ENCODE data around the gene CHMP4A.
"Not testable (repeated sequence)": the region's sequence is repeated elsewhere in the genome, so short reads cannot be mapped to it uniquely, and the experiment has no call there.

CHMP4A gene

DNA sequence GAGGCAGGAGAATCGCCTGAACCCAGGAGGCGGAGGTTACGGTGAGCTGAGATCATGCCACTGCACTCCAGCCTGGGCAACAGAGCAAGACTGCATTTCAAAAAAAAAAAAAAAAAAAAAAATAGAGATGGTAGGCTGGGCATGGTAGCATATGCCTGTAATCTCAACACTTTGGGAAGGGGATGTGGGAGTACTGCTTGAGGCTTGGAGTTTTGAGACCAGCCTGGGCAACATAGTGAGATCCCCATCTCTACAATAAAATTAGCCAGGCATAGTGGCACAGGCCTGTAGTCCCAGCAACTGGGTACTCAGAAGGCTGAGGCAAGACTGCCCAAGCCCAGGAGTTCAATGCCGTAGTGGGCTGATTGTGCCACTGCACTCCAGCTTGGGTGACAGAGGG lies 9.7 kb upstream of the CHMP4A start:
- not testable (repeated sequence) for DNase-seq

DNA sequence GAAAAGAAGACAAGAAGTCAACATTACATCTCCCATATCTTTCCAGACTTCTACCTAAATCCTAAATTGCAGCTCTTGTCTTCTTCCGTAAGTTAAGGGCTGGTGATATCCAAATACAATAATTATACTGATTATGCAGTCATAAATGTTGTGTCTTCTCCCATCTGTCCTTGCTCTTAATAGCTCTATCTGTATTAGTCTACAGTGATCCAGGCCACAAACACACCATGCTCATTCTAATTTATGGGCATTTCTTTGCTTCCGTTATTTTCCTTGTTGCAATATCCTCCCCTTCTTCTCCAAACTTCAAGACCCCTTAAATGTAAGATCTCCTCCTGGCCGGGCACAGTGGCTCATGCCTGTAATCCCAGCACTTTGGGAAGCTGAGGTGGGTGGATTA lies 6.2 kb upstream of the CHMP4A start:
- no peak for DNase-seq

- DNase-seq: no peak
Measured at GRCh38 chr14:24219080-24219479, 5.8 kb upstream of the CHMP4A start.

DNA sequence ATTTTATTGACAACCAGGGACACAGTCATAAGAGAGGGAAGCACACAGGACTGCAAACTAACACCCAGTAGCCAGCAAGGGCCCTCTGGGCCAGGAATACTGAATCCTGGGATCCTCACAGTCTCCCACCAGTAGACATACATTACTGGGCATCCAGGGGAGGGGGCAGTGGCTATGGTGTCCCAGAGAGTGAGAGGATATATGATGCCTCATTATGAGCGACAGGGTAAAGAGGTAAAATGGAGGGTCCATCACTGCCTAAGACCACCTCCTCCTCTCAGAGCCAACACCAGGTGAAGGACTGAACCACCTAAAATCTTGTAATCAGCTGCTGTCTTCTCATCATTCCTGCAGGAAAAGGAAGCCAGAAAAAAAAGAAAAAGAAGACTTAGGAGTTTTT lies 3.6 kb upstream of the CHMP4A start:
- not testable (repeated sequence) for DNase-seq

GRCh38 chr14:24216345-24216699 lies 3.0 kb upstream of the CHMP4A start:
- no peak for DNase-seq

- peak; percentile 39 for DNase-seq
Measured at GRCh38 chr14:24215495-24216344, 2.4 kb upstream of the CHMP4A start, which contains the start of gene MDP1. TSS of gene MDP1 (minus strand) at chr14:24216066. CDS start at chr14:24215955, 111 bp downstream.

DNA sequence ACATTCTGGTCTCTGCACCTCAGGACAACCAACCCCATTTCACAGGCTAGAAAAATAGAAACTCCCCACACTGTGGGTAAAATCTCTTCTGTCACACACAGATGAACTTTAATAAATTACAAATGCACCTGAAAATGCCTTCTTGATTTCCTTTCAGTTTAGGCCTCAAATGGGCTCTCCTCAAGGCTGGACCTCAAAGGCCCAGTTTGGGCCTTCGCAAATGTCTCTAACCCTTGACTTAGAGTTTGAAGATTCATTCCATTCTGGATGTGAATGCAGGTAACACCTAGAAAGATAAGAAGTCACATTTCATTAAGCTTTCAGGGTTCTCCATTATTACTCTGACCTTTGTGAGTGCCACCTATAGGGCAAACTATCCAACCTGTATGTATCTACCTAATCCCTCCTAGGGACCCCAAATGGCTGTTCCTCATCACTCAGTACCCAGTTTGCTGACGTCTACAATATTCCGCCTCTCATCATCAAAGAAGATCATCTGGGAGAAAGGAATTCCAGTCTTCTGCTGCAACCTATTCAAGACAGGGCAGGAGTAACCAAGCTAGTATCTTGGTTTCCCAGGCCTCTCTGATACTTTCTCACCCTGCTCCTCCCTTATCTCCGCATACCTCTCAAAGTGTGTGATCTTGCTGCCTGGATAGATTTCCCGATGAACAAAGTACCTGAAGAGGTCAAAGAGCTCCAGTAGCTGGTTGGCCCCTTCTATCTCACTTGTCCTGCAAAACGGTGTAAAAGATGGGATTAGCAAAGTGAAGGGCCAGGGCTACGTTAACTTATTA lies 776 bp upstream of the CHMP4A start:
- DNase-seq: no peak

- DNase-seq: no peak
Measured at GRCh38 chr14:24211311-24211710, 2.0 kb downstream of the CHMP4A start.

DNA sequence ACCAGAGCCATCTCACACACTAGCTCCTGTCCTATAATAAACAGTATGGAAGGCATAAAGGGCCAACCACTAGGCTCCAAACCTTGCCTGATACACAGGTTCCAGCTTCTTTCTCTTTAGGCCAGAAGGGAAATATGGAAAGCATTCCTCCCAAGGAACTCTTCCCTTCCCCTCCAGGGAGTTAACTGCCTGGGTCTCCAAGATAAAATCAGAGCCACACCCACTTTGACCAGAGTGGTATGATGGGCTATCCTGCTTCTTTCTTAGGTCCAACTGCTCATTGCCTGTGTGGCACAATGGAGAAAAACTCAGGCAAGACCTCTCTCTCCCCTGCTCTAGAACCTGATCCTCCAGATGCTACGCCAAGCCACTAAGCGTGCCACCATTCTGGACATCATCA lies 5.7 kb downstream of the CHMP4A start:
- DNase-seq: no peak

DNA sequence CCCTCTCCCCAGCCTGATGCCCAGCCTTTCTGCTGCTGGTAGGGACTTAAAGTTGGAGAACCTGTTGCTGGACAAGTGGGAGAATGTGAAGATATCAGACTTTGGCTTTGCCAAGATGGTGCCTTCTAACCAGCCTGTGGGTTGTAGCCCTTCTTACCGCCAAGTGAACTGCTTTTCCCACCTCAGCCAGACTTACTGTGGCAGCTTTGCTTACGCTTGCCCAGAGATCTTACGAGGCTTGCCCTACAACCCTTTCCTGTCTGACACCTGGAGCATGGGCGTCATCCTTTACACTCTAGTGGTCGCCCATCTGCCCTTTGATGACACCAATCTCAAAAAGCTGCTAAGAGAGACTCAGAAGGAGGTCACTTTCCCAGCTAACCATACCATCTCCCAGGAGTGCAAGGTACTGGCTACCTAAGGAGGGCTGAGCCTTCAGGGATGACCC lies 6.2 kb downstream of the CHMP4A start:
- no peak for DNase-seq

DNA sequence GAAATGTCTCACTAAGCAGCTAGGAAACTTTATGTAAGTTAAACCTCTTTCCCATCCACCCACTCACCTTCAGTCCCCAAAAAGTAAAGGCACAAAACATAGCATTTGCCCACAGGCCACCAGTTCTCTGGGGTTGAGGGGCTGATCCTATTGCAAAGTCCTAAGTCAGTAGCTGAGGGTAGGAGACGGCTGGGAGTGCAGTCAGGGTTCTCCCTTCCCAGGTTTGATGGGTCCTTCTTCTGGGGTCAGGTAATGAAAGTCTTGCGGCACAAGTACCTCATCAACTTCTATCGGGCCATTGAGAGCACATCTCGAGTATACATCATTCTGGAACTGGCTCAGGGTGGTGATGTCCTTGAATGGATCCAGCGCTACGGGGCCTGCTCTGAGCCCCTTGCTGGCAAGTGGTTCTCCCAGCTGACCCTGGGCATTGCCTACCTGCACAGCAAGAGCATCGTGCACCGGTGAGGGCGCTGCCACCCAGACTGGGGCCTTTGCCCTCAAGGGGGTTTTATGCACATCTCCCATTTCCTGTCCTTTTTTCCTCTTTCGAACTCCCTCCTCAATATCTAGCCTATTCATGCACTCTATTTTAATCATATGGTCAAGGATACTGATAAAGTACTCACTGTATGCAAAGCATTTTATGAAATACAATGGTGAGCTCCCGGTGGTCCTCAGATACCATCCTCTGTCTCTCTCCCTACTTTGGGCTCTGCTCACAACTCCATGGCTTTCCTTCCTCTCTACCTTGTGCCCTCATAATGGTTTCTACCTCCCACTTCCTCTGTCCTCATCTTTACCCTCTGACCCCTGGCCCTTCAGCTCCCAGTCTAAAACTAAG lies 6.8 kb downstream of the CHMP4A start:
- no peak for DNase-seq

GRCh38 chr14:24204163-24205146 lies 8.8 kb downstream of the CHMP4A start:
- no peak for DNase-seq

GRCh38 chr14:24203249-24203886 lies 9.9 kb downstream of the CHMP4A start:
- not testable (repeated sequence) for DNase-seq

DNA sequence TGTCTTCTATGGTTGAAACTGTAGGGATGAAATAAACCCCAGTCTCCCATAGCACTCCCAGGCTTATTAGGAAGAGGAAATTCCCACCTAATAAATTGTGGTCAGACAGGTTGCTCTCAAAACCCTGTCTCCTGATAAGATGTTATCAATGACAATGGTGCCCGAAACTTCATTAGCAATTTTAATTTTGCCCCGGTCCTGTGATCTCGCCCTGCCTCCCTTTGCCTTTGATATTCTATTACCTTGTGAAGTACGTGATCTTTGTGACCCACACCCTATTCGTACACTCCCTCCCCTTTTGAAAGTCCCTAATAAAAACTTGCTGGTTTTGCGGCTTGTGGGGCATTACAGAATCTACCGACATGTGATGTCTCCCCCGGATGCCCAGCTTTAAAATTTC lies 10.8 kb downstream of the CHMP4A start:
- not testable (repeated sequence) for DNase-seq

DNA sequence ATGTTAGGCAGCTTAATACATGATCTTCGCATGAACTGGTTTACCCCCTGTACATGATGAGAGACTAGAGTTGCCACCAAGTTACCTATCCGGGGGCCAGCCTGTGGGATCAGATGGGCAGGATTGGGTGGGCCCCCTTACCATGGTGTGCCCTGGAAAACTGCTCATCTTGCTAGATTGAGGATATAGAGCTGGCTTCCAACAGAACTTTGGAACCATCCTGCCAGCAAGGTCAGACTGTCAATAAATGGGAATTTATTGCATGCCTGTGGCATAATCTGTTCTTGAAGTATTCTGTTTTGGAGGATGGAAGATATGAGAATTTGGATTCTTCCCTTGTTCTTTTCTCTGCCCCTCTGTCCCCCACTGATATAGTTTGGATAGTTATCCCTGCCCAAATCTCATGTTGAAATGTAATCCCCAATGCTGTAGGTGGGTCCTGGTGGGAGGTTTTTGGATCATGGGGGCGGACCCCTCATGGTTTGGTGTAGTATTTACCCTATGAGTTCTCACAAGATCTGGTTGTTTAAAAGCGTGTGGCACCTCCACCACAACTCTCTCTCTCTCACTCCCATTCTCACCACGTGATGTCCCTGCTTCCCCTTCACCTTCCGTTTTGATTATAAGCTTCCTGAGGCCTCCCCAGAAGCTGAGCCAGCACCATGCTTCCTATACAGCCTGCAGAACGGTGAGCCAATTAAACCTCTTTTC lies 14.3 kb downstream of the CHMP4A start:
- no peak for DNase-seq

DNA sequence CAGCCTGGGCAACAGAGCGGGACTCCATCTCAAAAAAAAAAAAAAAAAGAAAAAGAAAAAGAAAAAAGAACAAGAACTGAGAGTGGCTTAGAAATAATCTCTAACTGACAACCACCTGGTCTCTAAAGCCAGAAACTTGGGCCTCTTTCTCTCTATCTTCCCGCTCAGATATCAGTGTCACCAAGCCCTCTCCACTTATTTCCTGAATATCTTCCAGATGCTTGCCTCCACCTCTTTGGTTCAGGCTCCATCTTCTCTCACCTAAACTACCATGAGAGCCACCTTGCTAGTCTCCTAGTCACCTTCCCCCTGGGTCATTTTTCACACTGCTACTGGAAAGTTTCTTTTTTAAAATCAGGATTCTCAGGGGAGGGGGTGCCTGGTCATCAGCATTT lies 16.2 kb downstream of the CHMP4A start:
- no peak for DNase-seq

DNA sequence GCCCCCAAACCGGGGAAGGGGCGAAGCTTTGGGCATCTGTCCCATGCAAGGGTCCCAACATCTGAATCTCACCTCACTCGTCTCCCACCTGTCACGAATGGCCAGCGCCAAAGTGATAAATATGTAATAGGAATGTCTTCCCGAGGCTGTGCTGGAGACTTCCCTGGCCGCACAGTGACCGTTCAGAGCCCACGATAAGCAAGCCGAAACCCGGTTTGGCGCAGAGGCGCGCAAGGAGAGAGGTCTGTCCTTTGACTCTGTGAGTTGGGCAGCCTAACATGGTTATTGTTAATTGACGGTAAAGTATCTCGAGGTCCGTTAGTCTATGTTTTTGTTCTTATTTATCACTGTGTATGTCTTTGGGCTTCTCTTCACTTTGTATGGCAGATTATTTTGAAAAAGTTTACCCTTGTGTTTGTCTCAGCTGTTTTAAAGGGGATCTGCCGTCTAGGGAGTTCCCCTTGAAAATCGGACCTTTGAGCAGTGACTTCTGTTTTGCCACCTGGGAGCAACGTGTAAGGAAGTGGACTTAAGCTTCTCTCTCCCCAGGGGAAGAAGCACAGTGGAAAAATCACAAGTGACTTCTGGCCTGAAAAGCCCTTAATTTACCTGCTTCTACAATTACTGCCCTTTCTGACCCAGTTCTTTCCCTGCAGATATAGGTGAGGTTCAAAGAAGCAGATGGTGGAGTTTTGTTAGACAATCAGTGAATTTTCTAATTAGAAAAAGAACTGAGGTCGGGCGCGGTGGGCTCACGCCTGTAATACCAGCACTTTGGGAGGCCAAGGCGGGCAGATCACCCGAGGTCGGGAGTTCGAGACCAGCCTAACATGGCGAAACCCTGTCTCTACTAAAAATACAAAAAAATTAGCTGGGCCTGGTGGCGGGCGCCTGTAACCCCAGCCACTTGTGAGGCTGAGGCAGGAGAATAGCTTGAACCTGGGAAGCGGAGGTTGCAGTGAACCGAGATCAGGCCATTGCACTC lies 16.9 kb downstream of the CHMP4A start:
- DNase-seq: no peak

DNA sequence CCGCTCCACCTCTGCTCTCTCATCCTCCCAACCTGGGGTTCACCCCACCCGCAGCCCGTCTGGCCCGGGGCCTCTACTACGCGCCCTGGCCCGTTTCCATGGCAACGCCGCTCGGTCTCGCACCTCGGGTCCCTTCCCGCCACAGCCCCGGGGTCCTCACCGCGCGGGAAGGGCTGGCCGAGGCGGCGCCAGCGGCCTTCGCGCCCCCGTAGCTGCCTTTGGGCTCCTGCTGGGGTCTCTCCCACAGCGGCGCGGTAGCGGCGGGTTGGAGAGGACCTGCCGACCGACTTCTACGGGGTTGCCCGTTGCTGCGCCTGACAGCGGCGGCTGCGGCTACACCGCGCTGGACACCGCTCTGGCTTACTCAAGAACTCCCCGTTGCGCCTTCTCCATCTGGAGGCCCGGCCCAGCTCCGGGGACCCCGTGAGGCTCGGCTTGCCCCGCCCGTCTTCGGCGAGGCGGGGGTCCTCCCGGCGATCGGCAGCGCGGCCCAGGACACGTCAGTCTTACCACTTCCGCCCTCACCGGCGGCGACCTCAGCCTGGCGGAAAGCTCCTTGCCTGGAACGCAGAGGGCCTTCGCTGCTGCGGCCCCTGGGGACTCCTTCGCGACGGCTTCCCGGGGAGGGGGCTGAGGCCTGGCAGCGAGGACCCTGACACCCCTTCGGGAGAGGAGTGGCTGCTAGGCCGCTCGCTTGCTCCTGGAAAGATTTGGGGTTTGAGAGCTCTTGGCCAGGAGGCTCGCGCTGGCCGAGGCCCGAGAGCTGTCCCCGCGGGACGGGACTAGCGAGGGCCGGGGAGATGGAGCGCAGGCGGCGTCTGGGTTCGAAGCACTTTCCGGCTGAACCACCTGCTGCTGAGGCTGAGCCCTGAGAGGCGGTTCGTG lies 17.9 kb downstream of the CHMP4A start, which contains the start of gene TM9SF1:
TM9SF1 (minus strand) TSS at position 256 of the 885 bp plus-strand sequence. CDS start 422 bp downstream, outside the sequence.
- peak; percentile 12 for DNase-seq
